Measurements from ENCODE around the gene UBN1. TPM values are rescaled to one million over a fixed set of nuclear protein-coding genes. Genes with fewer than 3 reads are reported as not detected.

The UBN1 gene
- total and polyA plus RNA-seq, 10 of the 15 experiments (the other 5 are each of a cell fraction or from before 2014, with no cell fraction given) = 2.1 to 32.5 (median 13.9) TPM

- no peak overlapping the region for H3K4me2 ChIP-seq (ENCODE audit: control insufficient read depth, insufficient read depth)
- H3K79me2 ChIP-seq (ENCODE audit: control insufficient read depth, insufficient read depth, low read length) = no peaks in the 10 kb centered on the region
- POLR2A ChIA-PET = no interaction called here
- no peaks in the 10 kb centered on the region for H3K27me3 ChIP-seq (replicated peaks in 1 of 2; ENCODE audit: control insufficient read depth in 2 of 2, insufficient read depth in 2 of 2, low read length in 1 of 2)
- in situ Hi-C loops (cut with MboI) = no loop called here
- H3K36me3 ChIP-seq (ENCODE audit: control insufficient read depth in 2 of 2, insufficient read depth in 2 of 2, low read length in 1 of 2) = peaks cover 25 to 33% of the 10 kb centered on the region in 2 experiments
- RAD21 ChIA-PET (ENCODE audit: unreplicated experiment) = no interaction called here
- no peak for ATAC-seq
- H3K9ac ChIP-seq (ENCODE audit: control insufficient read depth, insufficient read depth, low read length) = no peak overlapping the region
- FAIRE-seq = no peak
- H3K4me3 ChIP-seq = no peak overlapping the region
- intact Hi-C loops (cut with micrococcal nuclease; ENCODE audit: unreplicated experiment) = no loop called here
- no peaks in the 10 kb centered on the region for H3K9me3 ChIP-seq (replicated peaks; ENCODE audit: control insufficient read depth, insufficient read depth, low read length)
- 95% methylated on average over 17 of the region's 17 CpGs for WGBS (ENCODE audit: insufficient coverage, insufficient replicate concordance, low lambda C conversion rate, missing lambda C conversion rate)
- no peaks in the 10 kb centered on the region for H3K4me1 ChIP-seq (ENCODE audit: control insufficient read depth, insufficient read depth, low read length)
- H2AFZ ChIP-seq (ENCODE audit: control insufficient read depth, low read depth, low read length) = no peak overlapping the region
- SMC1A ChIA-PET (ENCODE audit: uncharacterized antibody, unreplicated experiment) = no interaction called here
- no peak overlapping the region for H3K27ac ChIP-seq (ENCODE audit: control insufficient read depth, insufficient read depth)
- H4K20me1 ChIP-seq (ENCODE audit: control insufficient read depth, insufficient read depth) = no peaks in the 10 kb centered on the region
- DNase-seq (ENCODE audit: low read depth, low spot score) = no peak
- CTCF ChIA-PET = no interaction called here
- no TSS peak for BruUV-seq (replicated peaks)
- TF ChIP-seq MYC (IDR thresholded peaks at IDR 0.05; ENCODE audit: insufficient read depth, insufficient read length, insufficient replicate concordance, low read length, severe bottlenecking) (no peak), EED (IDR thresholded peaks at IDR 0.05; ENCODE audit: low read depth) (no peak), DPF2 (IDR thresholded peaks at IDR 0.05) (no peak), HSF1 (IDR thresholded peaks at IDR 0.05; ENCODE audit: low read depth, low read length) (no peak), BCL11A (IDR thresholded peaks at IDR 0.05; ENCODE audit: low read depth, low read length) (no peak), CEBPB (IDR thresholded peaks at IDR 0.05; ENCODE audit: borderline replicate concordance in 1 of 2, low read depth in 2 of 2, low read length in 2 of 2) (no peak), HCFC1 (IDR thresholded peaks at IDR 0.05; ENCODE audit: low read length) (no peak), GATAD2B (conservative IDR thresholded peaks at IDR 0.05; ENCODE audit: low read depth) (no peak), CEBPZ (IDR thresholded peaks at IDR 0.05; ENCODE audit: low read depth, low read length) (no peak), WRNIP1 (IDR thresholded peaks at IDR 0.05; ENCODE audit: borderline replicate concordance, low read depth, low read length) (no peak), ELK1 (IDR thresholded peaks at IDR 0.05; ENCODE audit: low read depth, low read length) (no peak), ZSCAN29 (IDR thresholded peaks at IDR 0.05) (no peak), HDAC2 (IDR thresholded peaks at IDR 0.05) (no peak), MLLT1 (IDR thresholded peaks at IDR 0.05) (no peak), FOS (IDR thresholded peaks at IDR 0.05; ENCODE audit: borderline replicate concordance, extremely low read depth, insufficient read length) (no peak), ZNF384 (IDR thresholded peaks at IDR 0.05; ENCODE audit: borderline replicate concordance, low read depth, low read length) (no peak)
These were observed 32.8 kb downstream of the UBN1 start for GRCh38 chr16:4880006-4880580.
